H1 (cell line): Measurements from ENCODE around the gene MIEF2. TPM values are rescaled to one million over a fixed set of nuclear protein-coding genes. Genes with fewer than 3 reads are reported as not detected.

ENCODE experiments used
- CTCF ChIA-PET: fragments of 300-600 bp; sonication (Branson Sonifier 250); formaldehyde crosslinking; loops from one replicate; lab custom pipeline; 2021; ENCODE audit not compliant: partially characterized antibody; lab: Charles Lee
- POLR2A ChIA-PET: fragments of 300-600 bp; sonication (Branson Sonifier 250); formaldehyde crosslinking; loops from one replicate; lab custom pipeline; 2021; ENCODE audit warnings: inconsistent platforms; ENCODE audit not compliant: partially characterized antibody; lab: Charles Lee
- DNase-seq, 2 experiments: peaks; one replicate each; pipeline versions ENCODE4 v3.0.0 to v3.0.0-alpha.2; 2010 to 2022; ENCODE audit warnings: low spot score in 2 of 2, low read depth in 1 of 2, mixed read lengths in 1 of 2
- FAIRE-seq: peaks from 2 replicates; lab custom pipeline; 2011; peaks lifted over from hg19 to GRCh38; lab: Jason Lieb, UNC
- H2AFZ ChIP-seq: 2 replicates; pipeline ENCODE4 v1.8.1; 2012; ENCODE audit warnings: low read length, inconsistent platforms
- H2AK5ac ChIP-seq: 2 replicates; pipeline ENCODE4 v1.6.1; 2013; ENCODE audit warnings: low read depth, low read length
- H2BK120ac ChIP-seq: replicated peaks from 2 replicates; pipeline ENCODE3; 2013; ENCODE audit warnings: low read depth, low read length, inconsistent platforms
- H2BK12ac ChIP-seq: 2 replicates; pipeline ENCODE4 v1.6.1; 2013; ENCODE audit warnings: low read depth, low read length
- H2BK15ac ChIP-seq: 2 replicates; pipeline ENCODE4 v1.6.1; 2013; ENCODE audit warnings: low read length
- H2BK20ac ChIP-seq: 2 replicates; pipeline ENCODE4 v1.6.1; 2013; ENCODE audit warnings: low read length
- H2BK5ac ChIP-seq: 2 replicates; pipeline ENCODE4 v1.6.1; 2013; ENCODE audit warnings: low read depth, low read length
- H3K14ac ChIP-seq: 2 replicates; pipeline ENCODE4 v1.6.1; 2013; ENCODE audit warnings: inconsistent platforms; ENCODE audit not compliant: insufficient read length
- H3K18ac ChIP-seq: 2 replicates; pipeline ENCODE4 v1.6.1; 2013; ENCODE audit warnings: low read length; ENCODE audit errors: extremely low read depth
- H3K23ac ChIP-seq: 2 replicates; pipeline ENCODE4 v1.6.1; 2013; ENCODE audit warnings: inconsistent platforms; ENCODE audit not compliant: insufficient read length
- H3K23me2 ChIP-seq: 2 replicates; pipeline ENCODE4 v1.6.1; 2013; ENCODE audit warnings: low read depth, low read length
- H3K27ac ChIP-seq: 2 replicates; pipeline ENCODE4 v1.6.1; 2011; ENCODE audit warnings: low read depth, low read length, inconsistent platforms
- H3K27me3 ChIP-seq, 4 experiments: replicated peaks in 1 of 4; 1 replicate in 1 of 4; 2 replicates in 3 of 4; pipeline versions ENCODE4 v1.6.1 to v1.8.1; 2011 to 2013; ENCODE audit warnings: low read length in 3 of 4, mild to moderate bottlenecking in 3 of 4, inconsistent platforms in 2 of 4, mixed read lengths in 2 of 4, moderate library complexity in 1 of 4; ENCODE audit not compliant: control insufficient read depth in 3 of 4, insufficient read depth in 3 of 4; ENCODE audit errors: extremely low read depth in 1 of 4
- H3K36me3 ChIP-seq, 4 experiments: 2 replicates each; pipeline versions ENCODE4 v1.6.1 to v1.8.1; 2011 to 2013; ENCODE audit warnings: mild to moderate bottlenecking in 4 of 4, low read length in 3 of 4, moderate library complexity in 2 of 4, control low read depth in 1 of 4, inconsistent platforms in 1 of 4; ENCODE audit not compliant: insufficient read depth in 4 of 4, control insufficient read depth in 2 of 4
- H3K4ac ChIP-seq: replicated peaks from 2 replicates; pipeline ENCODE3; 2013; ENCODE audit warnings: low read length, low read depth, mixed read lengths, inconsistent platforms; ENCODE audit not compliant: insufficient read length
- H3K4me1 ChIP-seq, 4 experiments: replicated peaks in 1 of 4; 1 replicate in 1 of 4; 2 replicates in 3 of 4; pipeline versions ENCODE4 v1.6.1 to v1.8.1; 2011 to 2013; ENCODE audit warnings: low read length in 3 of 4, inconsistent platforms in 2 of 4, mixed read lengths in 1 of 4; ENCODE audit not compliant: insufficient read depth in 4 of 4, control insufficient read depth in 3 of 4
- H3K4me2 ChIP-seq, 2 experiments: 2 replicates each; pipeline versions ENCODE4 v1.6.1 to v1.8.1; 2011 to 2013; ENCODE audit warnings: low read depth in 2 of 2, low read length in 2 of 2, control low read depth in 1 of 2, inconsistent platforms in 1 of 2, mild to moderate bottlenecking in 1 of 2; ENCODE audit not compliant: insufficient read depth in 1 of 2
- H3K4me3 ChIP-seq, 4 experiments: fragments of 200-600, 300-600 bp in 1 of 4; sonication (generic), shearing (Covaris generic), sonication (Bioruptor Twin) in 1 of 4; 2 replicates each; pipeline versions ENCODE4 v1.5.1 to v1.8.1; 2011 to 2016; ENCODE audit warnings: low read length in 4 of 4, low read depth in 3 of 4, control low read depth in 2 of 4, inconsistent platforms in 2 of 4, mild to moderate bottlenecking in 2 of 4, mixed read lengths in 1 of 4, moderate library complexity in 1 of 4; ENCODE audit not compliant: insufficient read depth in 2 of 4; ENCODE audit errors: extremely low read depth in 1 of 4
- H3K56ac ChIP-seq: replicated peaks from 2 replicates; pipeline ENCODE3; 2013; ENCODE audit warnings: low read depth, mild to moderate bottlenecking, mixed read lengths, low read length, inconsistent platforms; ENCODE audit not compliant: insufficient read length
- H3K79me1 ChIP-seq: 2 replicates; pipeline ENCODE4 v1.6.1; 2013; ENCODE audit warnings: low read depth, low read length, control low read depth
- H3K79me2 ChIP-seq, 2 experiments: 2 replicates each; pipeline versions ENCODE4 v1.6.1 to v1.8.1; 2012 to 2013; ENCODE audit warnings: low read length in 2 of 2, mild to moderate bottlenecking in 2 of 2, inconsistent platforms in 1 of 2; ENCODE audit not compliant: insufficient read depth in 2 of 2, control insufficient read depth in 1 of 2
- H3K9ac ChIP-seq, 4 experiments: replicated peaks in 1 of 4; 1 replicate in 1 of 4; 2 replicates in 3 of 4; pipeline versions ENCODE4 v1.6.1 to v1.8.1; 2011 to 2013; ENCODE audit warnings: low read depth in 3 of 4, low read length in 3 of 4, control low read depth in 2 of 4, mild to moderate bottlenecking in 2 of 4, moderate library complexity in 2 of 4, inconsistent platforms in 1 of 4; ENCODE audit errors: extremely low read depth in 1 of 4
- H3K9me3 ChIP-seq, 2 experiments: 2 replicates each; pipeline versions ENCODE4 v1.6.1 to v1.8.1; 2012 to 2013; ENCODE audit warnings: mild to moderate bottlenecking in 2 of 2, moderate library complexity in 2 of 2, control low read depth in 1 of 2, inconsistent platforms in 1 of 2, low read depth in 1 of 2, low read length in 1 of 2, mixed read lengths in 1 of 2; ENCODE audit not compliant: insufficient read depth in 2 of 2
- H4K20me1 ChIP-seq, 2 experiments: replicated peaks in 1 of 2; 2 replicates each; pipeline versions ENCODE3 to v1.8.1; 2011 to 2013; ENCODE audit warnings: inconsistent platforms in 2 of 2, low read length in 2 of 2, mild to moderate bottlenecking in 1 of 2; ENCODE audit not compliant: insufficient read depth in 2 of 2, control insufficient read depth in 1 of 2
- H4K5ac ChIP-seq: 2 replicates; pipeline ENCODE4 v1.6.1; 2013; ENCODE audit warnings: low read length, low read depth, mixed read lengths, inconsistent platforms; ENCODE audit not compliant: insufficient read length
- H4K8ac ChIP-seq: 2 replicates; pipeline ENCODE4 v1.8.0; 2013; ENCODE audit warnings: mild to moderate bottlenecking, moderate library complexity, low read length, inconsistent platforms; ENCODE audit not compliant: insufficient read depth; ENCODE audit errors: extremely low read depth
- H4K91ac ChIP-seq: replicated peaks from 2 replicates; pipeline ENCODE3; 2013; ENCODE audit warnings: low read length, mixed read lengths, inconsistent platforms; ENCODE audit not compliant: insufficient read length
- E2F6 ChIP-seq: IDR thresholded peaks from 2 replicates; pipeline ENCODE4 v1.6.1; 2012; ENCODE audit warnings: inconsistent platforms
- EGR1 ChIP-seq: IDR thresholded peaks from 2 replicates; pipeline ENCODE4 v1.6.1; 2011; ENCODE audit warnings: low read depth, low read length, borderline replicate concordance
- HDAC2 ChIP-seq, 2 experiments: fragments of 300-600 bp in 1 of 2; sonication (generic) in 1 of 2; IDR thresholded peaks; 2 replicates each; pipeline ENCODE4 v1.6.1; 2011 to 2012; ENCODE audit warnings: low read depth in 2 of 2, low read length in 2 of 2, mild to moderate bottlenecking in 2 of 2, moderate library complexity in 2 of 2, borderline replicate concordance in 1 of 2, inconsistent platforms in 1 of 2
- NANOG ChIP-seq: IDR thresholded peaks from 2 replicates; pipeline ENCODE4 v1.6.1; 2011; ENCODE audit warnings: low read length, low read depth, mild to moderate bottlenecking, inconsistent platforms; ENCODE audit not compliant: insufficient read depth, poor library complexity, severe bottlenecking
- RFX5 ChIP-seq: IDR thresholded peaks from 2 replicates; pipeline ENCODE4 v1.6.1; 2011; ENCODE audit warnings: low read depth, low read length, improper control_type of control experiment, borderline replicate concordance
- RNF2 ChIP-seq: fragments of 200-900, 300-1000 bp; sonication (generic); IDR thresholded peaks from 2 replicates; pipeline ENCODE4 v1.7.1; 2016; ENCODE audit warnings: borderline replicate concordance, low read depth, mild to moderate bottlenecking, antibody characterized with exemption, low read length; ENCODE audit not compliant: poor library complexity, severe bottlenecking; ENCODE audit errors: missing control alignments
- SP2 ChIP-seq: IDR thresholded peaks from 2 replicates; pipeline ENCODE4 v1.6.1; 2012; ENCODE audit warnings: mild to moderate bottlenecking, low read length, inconsistent platforms
- WGBS, 2 experiments: shearing (Covaris generic) in 1 of 2; methylation state at CpG; one replicate each; pipeline versions ENCODE4 v1.1.6 to v1.1.7; 2013 to 2015; ENCODE audit warnings: low lambda C conversion rate in 2 of 2, mixed read lengths in 2 of 2, inconsistent platforms in 1 of 2, low coverage in 1 of 2, missing lambda C conversion rate in 1 of 2; ENCODE audit not compliant: insufficient replicate concordance in 2 of 2, insufficient coverage in 1 of 2, insufficient read length in 1 of 2; ENCODE audit errors: extremely low coverage in 1 of 2, missing lambda C conversion rate in 1 of 2; 5-methylcytosine and 5-hydroxymethylcytosine counted together
- polyA plus RNA-seq, 7 experiments: library from polyadenylated mRNA; depleted of rRNA in 3 of 7; stranded (reverse) in 5 of 7; unstranded in 2 of 7; fragments of >200 nt in 5 of 7; fragments of 200-250 nt in 2 of 7; gene quantifications; 1 replicate in 5 of 7; 2 replicates in 1 of 7; 4 replicates in 1 of 7; pipeline versions ENCODE4 v1.2.1 to v1.2.3, GENCODE V29; 2011 to 2013; ENCODE audit warnings: missing spikeins in 2 of 7, mixed read lengths in 2 of 7
- total RNA-seq: library from RNA; stranded (reverse); fragmentation: NEBNext Ultra II Directional; extraction: Animal tissue kit (Norgen Biotek cat#: 25700); gene quantifications from 2 replicates; pipeline ENCODE4 v1.2.1, GENCODE V29; 2021

MIEF2 gene
- total and polyA plus RNA-seq, 2 of the 8 experiments (the other 6 are each of a cell fraction or from before 2014, with no cell fraction given), result 9.9 to 24.9 TPM

GRCh38 chr17:18250708-18251107, 9.8 kb upstream of the MIEF2 start:
- H3K4me3 ChIP-seq, result no peak overlapping the region
- peaks cover 40 to 68% (median 60%) of the 10 kb centered on the region in 4 experiments for H3K36me3 ChIP-seq
- H3K4me1 ChIP-seq, result peaks cover 0 to 17% (median 9%) of the 10 kb centered on the region in 4 experiments; a peak in 6 of 7 replicates
- peaks cover 5% of the 10 kb centered on the region for H3K23me2 ChIP-seq
- H3K27me3 ChIP-seq, result no peaks in the 10 kb centered on the region
- peaks cover 3% of the 10 kb centered on the region; the same call in 1 of the 2 replicates for H3K79me1 ChIP-seq
- no peak overlapping the region for H3K56ac ChIP-seq
- no peak overlapping the region for H4K5ac ChIP-seq
- H2BK20ac ChIP-seq, result no peak overlapping the region
- H3K79me2 ChIP-seq, result peaks cover 0 to 4% of the 10 kb centered on the region in 2 experiments; a peak in 1 of 4 replicates
- TF ChIP-seq RNF2 (no peak), EGR1 (no peak), NANOG (no peak), HDAC2 (IDR thresholded peaks at IDR 0.05; ENCODE audit: borderline replicate concordance in 1 of 2, low read depth in 2 of 2, low read length in 2 of 2) (no peak), E2F6 (no peak), RFX5 (no peak), SP2 (no peak)
- DNase-seq, result no peak
- H4K91ac ChIP-seq, result no peak overlapping the region
- no peak overlapping the region for H2AK5ac ChIP-seq
- H3K14ac ChIP-seq, result no peak overlapping the region
- CTCF ChIA-PET, result interaction anchor here (1.0 to 1.5 kb wide), 4 partner anchors 9 to 34 kb away, joined by 3 to 5 read pairs (median 4); no protein-coding TSS in a partner anchor
- H3K27ac ChIP-seq, result no peak overlapping the region
- no peak overlapping the region for H2AFZ ChIP-seq
- no peak for FAIRE-seq
- H3K23ac ChIP-seq, result no peak overlapping the region
- H2BK15ac ChIP-seq, result no peak overlapping the region
- no peak overlapping the region for H3K4ac ChIP-seq
- H3K18ac ChIP-seq, result no peak overlapping the region
- H4K8ac ChIP-seq, result no peak overlapping the region; the same call in 1 of the 2 replicates
- H2BK5ac ChIP-seq, result no peak overlapping the region
- WGBS, 2 experiments, result 90% methylated on average over 13 of the region's 14 CpGs; no CpG with 5 or more reads in 1 of the 2 experiments
- H4K20me1 ChIP-seq, result peaks cover 9 to 14% of the 10 kb centered on the region in 2 experiments
- no peak overlapping the region for H3K4me2 ChIP-seq
- no peak overlapping the region for H2BK12ac ChIP-seq
- H3K9ac ChIP-seq, result no peak overlapping the region
- POLR2A ChIA-PET, result interaction anchor here (0.6 to 13.9 kb wide), 11 partner anchors 9 to 1892 kb away, joined by 3 to 171 read pairs (median 4); partner anchors contain the start of genes FLII and MIEF2
- H3K9me3 ChIP-seq, result no peaks in the 10 kb centered on the region
- no peak overlapping the region for H2BK120ac ChIP-seq
